CD4-positive, alpha-beta T cell treated with Interleukin-6 for 4 hours (primary cell): ENCODE data around the gene MTG1.
"Not testable (repeated sequence)": the region's sequence is repeated elsewhere in the genome, so short reads cannot be mapped to it uniquely, and the experiment has no call there.

Experiments used
- DNase-seq: peaks from one replicate; pipeline ENCODE4 v3.0.0-alpha.2; 2020; ENCODE audit warnings: mixed read lengths

Gene MTG1

GRCh38 chr10:133379152-133379800 lies 14.7 kb upstream of the MTG1 start, which contains the start of gene PAOX:
Gene PAOX (plus strand): TSS chr10:133379262. CDS start chr10:133379317, 55 bp downstream.
- DNase-seq: peak; percentile 64

- DNase-seq: no peak
Measured at GRCh38 chr10:133379801-133380666, 13.9 kb upstream of the MTG1 start.

GRCh38 chr10:133381036-133381435 lies 12.9 kb upstream of the MTG1 start:
- DNase-seq: no peak

GRCh38 chr10:133383551-133383950 lies 10.4 kb upstream of the MTG1 start:
- DNase-seq: no peak

GRCh38 chr10:133384071-133384470 lies 9.9 kb upstream of the MTG1 start:
- DNase-seq: no peak

GRCh38 chr10:133385214-133385613 lies 8.7 kb upstream of the MTG1 start:
- no peak for DNase-seq

GRCh38 chr10:133386951-133387350 lies 7.0 kb upstream of the MTG1 start:
- DNase-seq: not testable (repeated sequence)

GRCh38 chr10:133388236-133388972 lies 5.6 kb upstream of the MTG1 start:
- no peak for DNase-seq

GRCh38 chr10:133388973-133389818 lies 4.8 kb upstream of the MTG1 start:
- peak; percentile 64 for DNase-seq

GRCh38 chr10:133390597-133391248 lies 3.2 kb upstream of the MTG1 start:
- no peak for DNase-seq

GRCh38 chr10:133391249-133391635 lies 2.7 kb upstream of the MTG1 start:
- DNase-seq: no peak

GRCh38 chr10:133391761-133392518 lies 2.0 kb upstream of the MTG1 start:
- DNase-seq: no peak

- no peak for DNase-seq
Measured at GRCh38 chr10:133393401-133394063, 425 bp upstream of the MTG1 start.

GRCh38 chr10:133394801-133395221 lies 854 bp downstream of the MTG1 start:
- no peak for DNase-seq

GRCh38 chr10:133396035-133396624 lies 2.2 kb downstream of the MTG1 start:
- no peak for DNase-seq

- no peak for DNase-seq
Measured at GRCh38 chr10:133397938-133398337, 4.0 kb downstream of the MTG1 start.

GRCh38 chr10:133399123-133399601 lies 5.2 kb downstream of the MTG1 start:
- DNase-seq: no peak

- DNase-seq: no peak
Measured at GRCh38 chr10:133400624-133401424, 6.9 kb downstream of the MTG1 start.

- DNase-seq: no peak
Measured at GRCh38 chr10:133401500-133401899, 7.5 kb downstream of the MTG1 start.
